Gastrocnemius medialis (tissue), 4 donors: ENCODE results near the gene FOXF2.
"Not testable (repeated sequence)": the region's sequence is repeated elsewhere in the genome, so short reads cannot be mapped to it uniquely, and the experiment has no call there.

Experiments used
- POLR2A ChIP-seq, 2 donors: fragments of 450-650 bp; IDR thresholded peaks; one replicate each; pipeline ENCODE4 v1.6.1; 2017; ENCODE audit warnings: antibody characterized with exemption in 2 of 2, mild to moderate bottlenecking in 2 of 2, moderate library complexity in 2 of 2
- TF ChIP-seq, protein P1 (sequence below), 5 experiments: fragments of 450-650 bp in 3 of 5; fragments of 200-600 bp in 2 of 5; sonication (generic) in 2 of 5; IDR thresholded peaks in 4 of 5; conservative IDR thresholded peaks in 1 of 5; 1 replicate in 4 of 5; 2 replicates in 1 of 5; pipeline ENCODE4 v1.5.1; 2016 to 2019; ENCODE audit warnings: antibody characterized with exemption in 5 of 5, mild to moderate bottlenecking in 3 of 5, moderate library complexity in 3 of 5

DNA sequence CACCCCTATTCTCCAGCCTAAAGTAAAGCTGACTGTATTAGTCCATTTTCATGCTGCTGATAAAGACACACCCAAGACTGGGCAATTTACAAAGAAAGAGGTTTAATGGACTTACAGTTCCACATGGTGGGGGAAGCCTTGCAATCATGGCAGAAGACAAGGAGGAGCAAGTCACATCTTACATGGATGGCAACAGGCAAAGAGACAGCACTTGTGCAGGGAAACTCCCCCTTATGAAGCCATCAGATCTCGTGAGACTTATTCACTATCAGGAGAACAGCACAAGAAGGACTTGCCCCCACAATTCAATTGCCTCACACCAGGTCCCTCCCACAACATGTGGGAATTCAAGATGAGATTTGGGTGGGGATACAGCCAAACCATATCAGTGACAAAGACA lies 19.7 kb upstream of the FOXF2 start:
- TF ChIP-seq, protein P1, sequence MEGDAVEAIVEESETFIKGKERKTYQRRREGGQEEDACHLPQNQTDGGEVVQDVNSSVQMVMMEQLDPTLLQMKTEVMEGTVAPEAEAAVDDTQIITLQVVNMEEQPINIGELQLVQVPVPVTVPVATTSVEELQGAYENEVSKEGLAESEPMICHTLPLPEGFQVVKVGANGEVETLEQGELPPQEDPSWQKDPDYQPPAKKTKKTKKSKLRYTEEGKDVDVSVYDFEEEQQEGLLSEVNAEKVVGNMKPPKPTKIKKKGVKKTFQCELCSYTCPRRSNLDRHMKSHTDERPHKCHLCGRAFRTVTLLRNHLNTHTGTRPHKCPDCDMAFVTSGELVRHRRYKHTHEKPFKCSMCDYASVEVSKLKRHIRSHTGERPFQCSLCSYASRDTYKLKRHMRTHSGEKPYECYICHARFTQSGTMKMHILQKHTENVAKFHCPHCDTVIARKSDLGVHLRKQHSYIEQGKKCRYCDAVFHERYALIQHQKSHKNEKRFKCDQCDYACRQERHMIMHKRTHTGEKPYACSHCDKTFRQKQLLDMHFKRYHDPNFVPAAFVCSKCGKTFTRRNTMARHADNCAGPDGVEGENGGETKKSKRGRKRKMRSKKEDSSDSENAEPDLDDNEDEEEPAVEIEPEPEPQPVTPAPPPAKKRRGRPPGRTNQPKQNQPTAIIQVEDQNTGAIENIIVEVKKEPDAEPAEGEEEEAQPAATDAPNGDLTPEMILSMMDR (IDR thresholded peaks at IDR 0.05 in 4 of 5, conservative IDR thresholded peaks at IDR 0.05 in 1 of 5), result not testable (repeated sequence)
- not testable (repeated sequence) for TF ChIP-seq POLR2A (IDR thresholded peaks at IDR 0.05)
